Mucosa of gallbladder (tissue), 1 donor: ENCODE data around the gene IPCEF1. TPM values are rescaled to one million over a fixed set of nuclear protein-coding genes. Genes with fewer than 3 reads are reported as not detected.
"Not testable (repeated sequence)": the region's sequence is repeated elsewhere in the genome, so short reads cannot be mapped to it uniquely, and the experiment has no call there.

ENCODE experiments used
- DNase-seq: peaks from one replicate; pipeline ENCODE4 v3.0.0-alpha.2; 2020; ENCODE audit warnings: low spot score
- total RNA-seq: library from RNA; stranded (reverse); gene quantifications from one replicate; pipeline ENCODE4 v1.2.1, GENCODE V29; 2021
- donor health status: DM: no; HTN: no; CAD: no.

Gene IPCEF1
- total RNA-seq, 1 donor from 2014 or later, result 3.3 TPM

DNA sequence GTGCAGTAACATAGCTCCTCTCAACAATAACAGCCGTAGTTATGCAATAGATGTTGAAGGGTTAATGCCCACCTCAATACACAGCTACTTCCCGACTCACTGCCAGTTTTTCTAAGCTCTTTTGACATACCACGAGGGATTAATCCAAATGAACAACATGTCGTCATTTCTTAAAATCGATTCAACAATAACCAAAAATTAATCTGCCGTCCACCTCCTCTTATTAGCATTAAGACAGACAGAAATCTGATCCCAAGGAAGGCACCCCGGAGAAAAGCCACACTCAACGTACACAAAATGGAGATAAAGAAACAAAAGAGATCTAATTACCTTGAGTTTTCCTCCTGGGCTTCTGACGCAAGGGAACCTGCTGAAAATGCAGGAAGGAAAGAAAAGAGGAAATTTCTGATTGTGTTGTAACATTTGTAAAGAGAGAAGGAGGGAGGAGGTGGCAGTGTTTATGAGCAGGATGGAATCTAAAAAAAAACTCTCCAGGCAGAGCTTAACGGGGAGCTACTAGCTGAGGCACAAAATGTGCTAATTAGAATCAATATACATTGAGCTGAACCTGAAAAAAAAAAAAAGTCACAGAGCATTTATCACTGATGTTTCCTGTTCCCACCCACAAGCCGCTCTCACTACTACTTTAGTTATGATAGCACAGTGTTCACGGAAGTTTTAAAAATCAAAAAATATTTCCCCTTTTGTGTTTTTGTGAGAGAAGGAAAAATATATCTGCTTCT, 109.3 kb downstream of the IPCEF1 start:
- no peak for DNase-seq

DNA sequence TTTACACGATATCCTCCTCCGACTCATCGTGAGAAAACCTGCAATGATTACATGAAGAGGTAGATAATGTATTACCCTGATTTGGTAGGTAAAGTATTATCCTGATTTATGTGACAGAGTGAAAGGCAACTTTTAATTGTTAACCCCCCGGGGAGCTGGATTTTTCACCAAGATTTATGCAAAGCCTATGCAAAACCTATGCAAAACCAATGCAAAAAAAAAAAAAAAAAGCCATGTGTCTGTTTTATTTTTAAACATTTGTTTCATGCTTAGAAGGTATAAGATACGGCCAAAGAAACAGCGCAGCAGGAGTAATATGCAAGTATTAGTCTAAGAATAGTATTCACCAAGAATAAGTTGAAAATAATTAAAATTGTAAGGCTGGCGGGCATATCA, 109.9 kb downstream of the IPCEF1 start:
- DNase-seq, result no peak

DNA sequence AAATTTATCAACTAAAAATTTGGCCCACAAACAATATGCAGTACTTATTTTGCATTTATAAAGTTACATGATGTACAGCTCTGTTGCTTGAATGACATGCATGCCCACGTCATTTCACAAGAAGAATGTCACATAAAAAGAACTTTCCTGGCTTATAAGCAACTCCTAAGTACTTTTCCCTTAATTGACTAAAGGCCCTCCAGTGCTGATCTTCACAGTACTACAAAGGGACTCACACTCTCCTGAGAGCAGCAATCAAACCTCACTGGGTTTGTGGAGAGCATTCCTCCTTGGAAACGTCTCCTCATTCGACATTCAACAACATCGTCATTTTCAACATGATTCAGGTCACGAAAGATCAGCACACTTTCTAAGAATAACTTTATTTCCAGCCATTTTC, 111.1 kb downstream of the IPCEF1 start:
- DNase-seq, result no peak

DNA sequence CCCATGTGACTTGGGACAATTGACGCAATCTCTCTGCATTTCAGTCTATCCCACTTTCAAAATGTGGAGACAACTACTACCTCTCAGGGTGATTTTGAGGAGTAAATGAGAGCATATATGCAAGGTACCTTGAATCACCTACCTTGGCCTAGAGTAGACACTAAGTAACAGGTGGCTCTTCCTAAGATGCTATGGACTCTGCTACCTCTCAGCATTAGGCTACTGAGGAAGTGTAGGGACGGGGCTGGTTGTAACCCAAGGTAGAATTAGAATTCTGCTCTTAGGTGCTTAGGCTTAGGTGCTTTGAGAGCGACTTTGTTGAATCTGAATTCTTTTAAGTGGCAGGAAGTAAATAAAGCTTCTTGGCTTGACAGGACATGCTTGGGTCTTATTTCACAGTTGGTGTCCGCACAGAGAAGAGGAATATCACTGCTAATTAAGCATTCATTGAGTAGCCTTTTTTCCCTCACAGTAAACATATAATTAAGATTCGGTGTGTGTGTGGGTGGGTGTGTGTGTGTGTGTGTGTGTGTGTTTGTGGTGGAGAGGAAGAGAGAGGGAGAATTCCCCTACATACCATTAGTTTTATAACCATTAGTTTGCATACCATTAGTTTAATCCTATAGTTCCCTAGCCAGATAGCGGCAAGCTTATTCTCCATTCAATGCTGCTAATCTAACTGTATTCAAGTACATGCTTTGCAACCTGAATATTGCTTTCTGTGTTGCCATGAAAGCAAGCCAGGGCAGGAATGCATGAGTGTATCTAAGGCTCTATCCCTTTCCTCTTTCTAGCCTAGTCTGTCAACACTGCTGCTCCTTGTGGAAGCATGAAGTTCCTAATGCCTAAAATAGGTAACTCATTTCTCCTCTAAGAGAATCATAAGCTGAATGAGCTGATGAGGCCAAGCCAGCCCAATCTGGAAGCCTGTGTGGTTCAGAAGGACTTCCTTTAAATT, 112.5 kb downstream of the IPCEF1 start:
- DNase-seq, result no peak

DNA sequence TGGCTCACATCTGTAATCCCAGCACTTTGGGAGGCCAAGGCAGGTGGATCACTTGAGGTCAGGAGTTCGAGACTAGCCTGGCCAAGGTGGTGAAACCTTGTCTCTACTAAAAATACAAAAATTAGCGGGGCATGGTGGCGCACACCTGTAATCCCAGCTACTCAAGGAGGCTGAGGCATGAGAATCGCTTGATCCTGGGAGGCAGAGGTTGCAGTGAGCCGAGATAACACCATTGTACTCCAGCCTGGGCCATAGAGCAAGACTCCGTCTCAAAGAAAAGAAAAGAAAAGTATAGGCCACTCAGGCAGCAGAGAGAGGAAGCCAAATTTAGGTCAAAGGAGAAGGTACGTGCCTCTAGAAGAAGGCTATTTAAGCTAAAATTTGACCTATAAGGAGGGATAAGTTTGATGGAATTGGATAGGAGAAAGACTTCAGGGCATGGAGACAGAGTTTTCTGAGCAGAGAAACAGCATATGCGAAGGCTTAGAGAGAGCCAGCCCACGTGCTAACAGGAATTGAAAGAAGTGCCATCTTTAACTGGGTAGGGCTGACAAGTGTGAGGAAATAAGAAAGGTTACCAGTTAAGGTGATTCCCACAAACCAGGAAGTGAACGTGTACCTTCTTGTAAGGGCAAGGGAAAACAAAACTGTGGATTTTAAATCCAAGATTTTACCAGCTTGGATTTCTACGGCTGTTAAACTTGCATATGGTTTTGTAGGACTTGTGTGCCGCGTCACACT, 113.8 kb downstream of the IPCEF1 start:
- no peak for DNase-seq

DNA sequence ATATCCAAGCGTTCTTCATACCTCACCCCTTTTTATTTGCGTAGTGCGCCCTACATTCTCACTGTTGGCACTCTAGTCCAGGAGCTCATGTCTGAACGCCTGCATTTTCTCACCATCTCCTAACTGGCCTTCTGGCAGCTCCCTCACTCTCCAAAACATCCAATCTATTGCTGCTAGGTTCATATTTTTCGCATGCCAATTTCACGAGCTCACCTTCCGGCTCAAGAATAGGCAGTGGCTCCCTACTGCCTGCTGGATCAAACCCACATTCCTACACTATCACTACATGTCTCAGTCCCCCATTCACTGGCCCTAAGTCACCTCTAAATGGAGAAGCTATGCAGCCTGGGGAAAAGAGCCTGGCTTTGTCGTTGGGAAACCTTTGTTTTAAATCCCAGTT, 115.0 kb downstream of the IPCEF1 start:
- no peak for DNase-seq

DNA sequence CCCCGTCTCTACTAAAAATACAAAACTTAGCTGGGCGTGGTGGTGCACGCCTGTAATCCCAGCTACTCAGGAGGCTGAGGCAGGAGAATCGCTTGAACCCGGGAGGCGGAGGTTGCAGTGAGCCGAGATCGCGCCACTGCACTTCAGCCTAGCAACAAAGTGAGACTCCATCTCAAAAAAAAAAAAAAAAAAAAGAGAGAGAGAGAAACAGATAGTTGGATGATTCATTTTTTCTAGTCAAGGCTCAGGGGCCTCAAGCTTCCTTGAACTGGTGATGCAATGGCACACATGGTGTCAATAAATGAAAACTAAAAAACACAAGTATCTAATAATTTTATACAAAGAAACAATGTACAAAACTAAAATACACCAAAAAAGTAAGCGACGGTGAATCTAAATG, 115.5 kb downstream of the IPCEF1 start:
- not testable (repeated sequence) for DNase-seq

DNA sequence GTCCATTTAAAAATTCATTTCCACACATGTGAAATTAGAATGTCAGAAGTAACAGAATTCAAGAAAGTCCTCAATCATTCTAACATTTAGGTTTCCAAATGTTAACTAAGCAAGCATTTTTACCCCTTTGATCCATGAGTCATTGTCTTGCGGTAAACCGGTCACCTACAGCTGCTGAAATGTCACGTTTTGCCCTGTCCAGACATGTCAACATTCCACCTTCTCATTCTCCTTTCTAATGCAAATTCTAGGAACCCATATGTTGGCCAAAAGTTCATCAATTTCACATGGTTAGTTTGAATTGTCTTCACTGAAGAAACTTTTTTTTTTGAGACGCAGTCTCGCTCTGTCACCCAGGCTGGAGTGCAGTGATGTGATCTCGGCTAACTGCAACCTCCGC, 117.2 kb downstream of the IPCEF1 start:
- DNase-seq, result no peak

DNA sequence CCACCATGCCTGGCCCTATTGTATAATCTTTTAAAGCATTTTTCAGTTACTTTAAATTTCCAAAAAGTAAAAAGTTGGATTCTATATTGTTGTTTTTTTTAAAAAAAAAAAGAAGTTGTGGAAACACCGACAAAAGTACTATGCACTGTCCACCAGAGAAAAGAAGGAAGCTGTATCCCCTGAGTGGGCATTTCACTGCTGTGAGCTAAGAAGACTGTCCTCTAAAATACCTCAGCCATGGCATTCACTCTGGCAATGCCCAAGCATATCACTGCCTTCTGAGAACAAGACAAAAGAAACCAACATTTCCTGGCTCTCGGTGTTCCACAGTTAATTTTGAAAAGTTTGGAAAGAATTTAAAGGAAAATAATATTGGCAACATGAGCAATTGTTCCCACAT, 117.8 kb downstream of the IPCEF1 start:
- no peak for DNase-seq

DNA sequence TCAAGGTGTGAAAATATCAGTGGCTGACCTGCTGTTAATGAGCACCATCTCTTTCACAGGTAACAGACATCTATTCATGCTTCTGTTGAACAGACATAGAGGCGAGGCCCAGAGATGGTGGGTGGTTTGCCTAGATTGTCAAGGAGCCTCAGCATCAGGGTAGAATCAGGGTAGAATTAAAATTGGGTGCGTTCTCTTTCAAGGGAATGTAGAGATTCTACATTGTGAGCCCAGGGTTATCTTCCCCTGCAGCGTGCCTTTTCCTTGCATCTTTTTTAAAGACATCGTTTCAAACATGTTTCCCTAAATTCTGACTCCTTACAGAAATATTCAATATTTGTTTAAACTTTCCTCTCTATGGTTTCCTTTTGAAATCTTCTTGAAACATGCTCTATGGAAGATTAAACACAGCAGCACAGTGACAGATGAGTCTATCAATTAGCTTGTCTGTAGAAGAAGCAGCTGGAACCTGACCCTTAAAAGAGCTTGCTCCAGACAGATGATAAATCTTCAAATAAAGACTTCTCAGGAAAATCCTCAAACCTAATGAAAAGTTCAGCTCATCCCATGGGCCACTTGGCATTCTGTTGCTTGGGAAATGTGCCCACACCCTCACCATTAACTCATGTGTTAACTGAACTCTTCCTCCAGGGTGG, 119.8 kb downstream of the IPCEF1 start:
- DNase-seq, result no peak

DNA sequence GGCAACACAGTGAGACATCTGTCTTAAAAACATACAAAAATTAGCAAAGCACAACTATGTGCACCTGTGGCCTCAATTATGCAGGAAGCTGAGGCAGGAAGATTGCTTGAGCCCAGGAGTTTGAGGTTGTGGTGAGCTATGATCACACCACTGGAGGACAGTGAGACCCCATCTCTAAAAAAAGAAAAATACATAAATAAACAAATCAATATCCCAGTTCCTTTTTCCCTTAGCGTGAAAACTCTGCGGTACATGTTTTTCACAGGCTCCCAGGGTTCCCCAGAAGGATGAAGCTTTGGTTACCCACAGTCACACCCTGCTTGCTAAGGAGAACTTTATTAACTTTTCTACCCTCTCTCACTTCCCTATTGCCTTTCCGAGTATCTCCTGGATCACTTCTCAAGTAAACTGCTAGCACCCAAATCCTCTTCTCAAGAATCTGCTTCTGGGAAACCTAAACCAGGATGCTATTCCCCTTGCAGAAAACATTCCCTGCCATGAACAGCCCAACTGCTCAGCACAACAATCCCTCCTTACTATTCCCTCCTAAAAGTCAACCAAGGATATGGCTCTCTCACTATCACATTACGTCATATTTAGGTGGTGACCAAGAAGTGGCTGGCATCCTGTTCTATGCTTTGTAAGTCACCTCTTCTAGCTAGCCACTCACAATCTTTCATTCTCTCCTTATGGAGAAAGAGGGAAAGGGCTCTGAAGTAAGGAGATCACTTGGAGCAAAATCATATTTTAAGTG, 122.4 kb downstream of the IPCEF1 start:
- no peak for DNase-seq

DNA sequence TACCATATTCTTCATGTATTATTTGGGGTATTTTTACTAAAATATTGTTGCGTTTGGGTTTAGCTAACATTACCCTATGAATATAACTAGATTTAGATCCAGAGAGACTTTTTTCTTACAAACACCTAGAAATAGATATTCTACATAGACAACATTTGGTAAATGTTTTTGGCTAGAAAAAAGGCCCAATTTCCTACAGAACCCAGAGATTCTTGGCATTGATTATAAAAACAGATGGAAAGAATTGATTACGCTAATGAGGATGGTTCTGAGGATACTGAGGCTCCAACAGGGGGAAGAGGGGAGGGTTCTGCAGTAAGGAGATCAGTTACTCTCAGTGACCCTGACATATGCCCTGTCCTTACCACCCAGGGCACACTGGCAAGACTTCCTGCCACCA, 123.2 kb downstream of the IPCEF1 start:
- no peak for DNase-seq

DNA sequence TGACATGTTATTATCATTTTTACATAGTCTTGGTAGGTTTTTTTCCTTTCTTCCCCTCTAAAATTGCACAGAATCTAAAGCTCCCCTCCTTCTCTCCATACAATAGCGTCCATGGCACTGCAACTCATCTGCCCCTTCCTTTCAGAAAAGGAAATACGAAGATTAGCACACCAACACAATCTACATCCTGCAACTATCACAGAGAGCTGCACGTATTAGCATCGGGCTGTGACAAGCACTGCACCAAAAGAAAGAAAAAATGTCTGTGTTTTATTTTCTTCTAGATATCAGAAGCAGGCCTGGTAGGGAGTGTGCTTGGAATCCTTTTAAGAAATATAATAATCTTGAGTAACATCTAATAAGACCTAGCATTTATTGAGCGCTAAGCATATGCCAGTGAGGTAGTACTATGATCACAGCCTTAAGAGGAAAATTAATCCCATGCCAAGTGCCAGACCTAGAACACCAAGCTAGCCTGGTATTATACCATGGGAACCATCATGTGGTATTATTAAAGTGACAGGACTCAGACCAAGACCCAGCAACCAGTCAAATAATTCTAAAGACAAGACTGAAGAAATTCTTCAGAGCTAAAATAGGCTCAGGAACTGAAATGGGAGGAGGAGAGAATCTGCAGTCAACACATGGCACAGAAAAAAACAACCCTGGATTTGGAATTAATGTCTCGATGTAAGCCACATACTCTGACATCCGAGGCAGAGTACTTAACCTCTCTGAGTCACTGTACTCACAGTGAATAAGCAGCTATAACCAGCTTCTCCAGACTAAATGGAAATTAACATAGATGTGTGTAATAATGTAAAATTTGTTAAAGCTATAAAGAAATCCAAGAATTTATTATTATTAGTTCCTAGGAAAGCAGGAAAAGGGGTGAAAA, 124.3 kb downstream of the IPCEF1 start:
- no peak for DNase-seq

DNA sequence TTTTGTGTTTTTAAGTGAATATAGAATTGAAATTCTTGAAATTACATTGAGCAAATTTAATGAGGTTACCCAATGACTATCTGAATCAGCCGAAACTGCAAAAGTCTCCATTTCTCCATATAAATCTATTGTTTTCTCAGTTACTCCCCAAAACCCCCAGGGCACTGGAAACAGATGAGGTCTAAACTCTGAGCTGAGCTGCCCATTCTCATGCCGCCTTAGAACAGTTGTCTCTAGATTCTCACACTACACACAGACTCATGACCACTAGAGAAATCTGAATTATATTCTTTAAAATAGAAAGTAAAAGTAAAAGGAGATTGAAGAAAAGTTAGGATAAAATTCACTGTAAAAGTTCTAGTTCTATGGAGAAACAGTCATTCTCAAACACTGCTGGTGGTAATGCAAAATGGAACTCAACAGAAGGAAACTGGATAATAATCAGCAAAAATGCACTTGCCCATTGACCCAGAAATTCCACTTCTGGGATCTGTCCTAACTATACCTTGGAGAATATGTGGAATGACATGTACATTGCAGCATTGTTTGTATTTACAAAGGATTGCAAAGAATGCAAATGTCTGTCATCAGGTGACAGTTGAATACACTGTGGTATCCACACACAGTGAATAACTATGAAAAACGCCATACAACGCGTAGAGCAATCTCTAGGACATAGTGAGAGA, 125.5 kb downstream of the IPCEF1 start:
- DNase-seq, result no peak

DNA sequence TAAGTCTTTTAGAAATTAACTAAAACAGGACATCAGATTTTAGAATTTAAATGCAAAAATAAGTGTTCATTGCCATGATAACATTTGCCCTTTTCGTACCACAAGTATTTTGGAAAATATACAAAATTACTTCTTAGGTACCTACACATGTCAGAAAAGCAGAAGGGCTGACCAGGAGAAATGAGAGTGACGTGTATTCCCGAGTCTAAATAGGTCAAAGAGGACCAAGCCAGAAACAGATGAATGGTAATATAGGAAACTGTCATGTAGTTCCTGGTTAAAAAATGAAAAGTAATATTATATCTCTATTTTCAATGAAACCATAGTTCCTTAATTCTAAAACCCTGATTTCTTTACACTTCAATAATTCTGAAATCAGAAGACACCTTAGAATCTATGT, 126.2 kb downstream of the IPCEF1 start:
- no peak for DNase-seq

DNA sequence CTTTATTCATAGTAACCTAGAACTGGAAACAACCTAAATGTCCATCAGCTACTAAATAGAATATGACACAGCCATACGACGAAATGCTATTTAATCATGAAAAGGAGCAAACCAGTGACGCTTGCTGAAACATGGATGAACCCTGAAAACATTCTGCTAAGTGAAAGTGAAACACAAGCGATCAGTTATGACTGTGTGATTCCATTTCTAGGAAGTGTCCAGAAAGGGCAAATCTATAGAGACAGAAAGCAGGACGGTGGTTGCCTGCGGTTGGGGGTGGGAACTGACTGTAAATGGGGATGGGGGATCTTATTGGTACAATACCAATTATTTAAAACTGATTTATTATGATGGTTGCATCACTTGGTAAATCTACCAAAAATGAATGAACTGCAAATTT, 126.8 kb downstream of the IPCEF1 start:
- no peak for DNase-seq

DNA sequence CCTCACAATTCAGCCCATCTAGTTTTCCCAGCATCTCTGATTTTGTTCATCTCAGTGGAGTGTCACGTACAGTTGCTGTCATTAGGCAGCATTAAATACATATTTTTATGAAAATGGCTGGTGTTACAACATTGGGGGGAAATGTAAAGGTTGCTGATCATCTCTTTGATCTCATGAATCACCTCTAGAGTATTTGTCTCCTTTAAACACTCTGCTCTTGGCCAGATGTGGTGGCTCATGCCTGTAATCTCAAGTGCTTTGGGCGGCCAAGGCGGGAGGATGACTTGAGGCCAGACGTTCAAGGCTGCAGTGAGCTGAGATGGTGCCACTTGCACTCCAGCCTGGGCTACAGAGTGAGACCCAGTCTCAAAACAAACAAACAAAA, 128.1 kb downstream of the IPCEF1 start:
- DNase-seq, result no peak

DNA sequence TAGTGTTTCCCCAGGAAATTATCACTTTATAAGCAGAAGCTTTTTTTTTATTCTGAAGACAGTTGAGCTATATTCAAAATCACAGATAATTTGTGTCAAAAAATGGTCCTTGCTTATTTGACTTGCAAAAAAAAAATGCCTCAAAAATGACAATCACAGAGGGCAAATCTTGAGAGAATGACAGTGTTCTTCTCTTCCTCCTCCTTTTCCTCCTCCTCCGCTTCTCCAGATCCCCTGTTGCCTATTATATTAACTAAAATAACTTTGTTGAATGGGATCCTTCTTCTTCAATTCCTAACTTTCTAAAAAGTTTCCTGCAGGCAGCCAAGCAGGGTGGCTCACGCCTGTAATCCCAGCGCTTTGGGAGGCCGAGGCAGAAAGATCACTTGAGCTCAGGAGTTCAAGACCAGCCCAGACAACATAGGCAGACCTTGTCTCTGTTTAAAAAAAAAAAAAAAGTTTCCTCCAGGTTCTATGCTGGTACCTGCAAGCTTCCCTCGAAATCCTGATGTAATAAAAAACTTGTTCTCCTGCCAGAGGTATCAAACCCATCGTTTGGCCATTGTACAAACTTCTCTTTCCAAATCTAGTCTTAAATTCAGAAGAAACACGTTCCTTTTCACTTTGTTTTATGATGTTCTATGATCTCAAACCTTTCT, 128.6 kb downstream of the IPCEF1 start:
- no peak for DNase-seq

DNA sequence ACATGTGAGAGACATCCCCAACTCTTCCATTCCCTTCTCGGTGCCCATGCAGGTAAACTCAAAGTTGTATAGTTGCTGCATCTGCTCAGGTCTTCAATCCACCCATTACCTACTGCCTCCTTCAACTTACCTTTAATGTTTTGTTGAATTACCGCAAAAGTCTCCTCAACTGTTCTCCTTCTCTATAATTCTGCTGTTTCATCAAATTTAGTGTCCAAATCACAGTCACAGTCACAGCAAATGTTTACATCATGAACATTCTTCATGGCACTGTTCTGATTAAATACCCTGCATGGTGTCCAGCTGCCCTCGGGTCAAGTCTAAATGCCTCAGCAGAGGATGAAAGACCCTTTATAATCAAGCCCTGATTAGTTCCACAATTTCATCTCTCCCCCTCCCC, 130.1 kb downstream of the IPCEF1 start:
- DNase-seq, result no peak
